Right lobe of liver (tissue), 6 donors: ENCODE results near the gene CTXN2. TPM values are rescaled to one million over a fixed set of nuclear protein-coding genes. Genes with fewer than 3 reads are reported as not detected.

Experiments used
- ATAC-seq, 4 donors: fragments of 200-7000 bp; cut with Tn5 transposase; one replicate each; pipeline ENCODE4 v1.9.1; 2020; ENCODE audit warnings: mild to moderate bottlenecking in 4 of 4, moderate library complexity in 4 of 4
- DNase-seq, 3 donors: peaks; one replicate each; pipeline ENCODE4 v3.0.0-alpha.2; 2020
- H3K27ac ChIP-seq, 3 donors: fragments of 200-600 bp; one replicate each; pipeline ENCODE4 v1.8.0; 2022
- H3K27me3 ChIP-seq, 2 donors: fragments of 200-600 bp; one replicate each; pipeline ENCODE4 v1.8.0; 2022
- H3K36me3 ChIP-seq, 4 donors: fragments of 200-600 bp; sonication (generic) in 1 of 4; one replicate each; pipeline versions ENCODE4 v1.5.1 to v1.8.0; 2017 to 2022; ENCODE audit warnings: control low read depth in 1 of 4
- H3K4me1 ChIP-seq, 4 donors: fragments of 200-600 bp; sonication (generic) in 1 of 4; one replicate each; pipeline versions ENCODE4 v1.5.1 to v1.8.0; 2017 to 2022; ENCODE audit warnings: control low read depth in 1 of 4
- H3K4me3 ChIP-seq, 3 donors: fragments of 200-600 bp; one replicate each; pipeline ENCODE4 v1.8.0; 2022
- H3K9me3 ChIP-seq, 4 donors: fragments of 200-600 bp; sonication (generic) in 1 of 4; one replicate each; pipeline versions ENCODE4 v1.5.1 to v1.8.0; 2017 to 2022; ENCODE audit warnings: control low read depth in 1 of 4
- CTCF ChIP-seq, 4 donors: fragments of 200-600 bp in 3 of 4; fragments of 450-650 bp in 1 of 4; IDR thresholded peaks; one replicate each; pipeline versions ENCODE4 v1.5.1 to v1.8.0; 2016 to 2022; ENCODE audit warnings: antibody characterized with exemption in 4 of 4, mild to moderate bottlenecking in 2 of 4
- POLR2A ChIP-seq: fragments of 450-650 bp; IDR thresholded peaks from one replicate; pipeline ENCODE4 v1.6.1; 2017; ENCODE audit warnings: antibody characterized with exemption, mild to moderate bottlenecking
- WGBS: methylation state at CpG from one replicate; pipeline ENCODE4 v1.1.6; 2018; ENCODE audit warnings: low coverage, low lambda C conversion rate; ENCODE audit not compliant: insufficient coverage; ENCODE audit errors: missing lambda C conversion rate; 5-methylcytosine and 5-hydroxymethylcytosine counted together
- intact Hi-C, 2 donors: fragments of 100-400 bp; cut with DNase I; formaldehyde crosslinking; loops; one replicate each; pipeline versions ENCODE4 v1.11.2 to v1.14.1; 2022
- total RNA-seq, 6 experiments: library from RNA; depleted of rRNA in 2 of 6; stranded (reverse); fragments of >200 nt in 2 of 6; fragmentation: NEBNext Ultra II Directional in 3 of 6; extraction: Animal tissue kit (Norgen Biotek cat#: 25700) in 3 of 6; gene quantifications; one replicate each; pipeline versions ENCODE4 v1.1.0 to v1.2.4, GENCODE V29; 2016 to 2023
- donor health status: DM: no; HTN: yes; CAD: no.
- donor health status: DM: no; HTN: no; CAD: no.
- donor health status: DM: no; HTN: no; CAD: no.
- donor health status: DM: no; HTN: yes; CAD: no.
- donor health status: DM: no; HTN: yes; CAD: no.

The CTXN2 gene
- total RNA-seq, 6 experiments from 2014 or later = not detected

DNA sequence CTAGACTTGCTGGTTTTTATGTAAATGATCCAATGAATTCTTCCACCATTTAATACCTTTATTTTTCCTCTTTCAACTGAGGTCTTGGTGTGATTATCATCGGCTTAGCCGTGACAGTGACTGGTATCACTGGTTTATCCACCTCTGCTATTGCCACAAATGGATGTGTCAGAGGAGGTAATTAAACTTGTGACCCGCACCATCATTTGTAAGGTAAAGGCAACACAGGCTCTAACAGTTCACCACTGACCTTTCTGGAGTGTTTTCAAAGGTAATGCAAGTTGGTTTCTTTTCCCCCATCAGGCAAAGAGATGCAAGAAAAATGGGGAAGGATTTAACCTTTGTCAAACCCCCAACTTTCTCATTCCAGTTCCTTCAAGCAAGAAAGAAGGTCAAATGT, 34.3 kb downstream of the CTXN2 start:
- intact Hi-C loops = no loop called here
- ATAC-seq (no peak), DNase-seq (no peak)

DNA sequence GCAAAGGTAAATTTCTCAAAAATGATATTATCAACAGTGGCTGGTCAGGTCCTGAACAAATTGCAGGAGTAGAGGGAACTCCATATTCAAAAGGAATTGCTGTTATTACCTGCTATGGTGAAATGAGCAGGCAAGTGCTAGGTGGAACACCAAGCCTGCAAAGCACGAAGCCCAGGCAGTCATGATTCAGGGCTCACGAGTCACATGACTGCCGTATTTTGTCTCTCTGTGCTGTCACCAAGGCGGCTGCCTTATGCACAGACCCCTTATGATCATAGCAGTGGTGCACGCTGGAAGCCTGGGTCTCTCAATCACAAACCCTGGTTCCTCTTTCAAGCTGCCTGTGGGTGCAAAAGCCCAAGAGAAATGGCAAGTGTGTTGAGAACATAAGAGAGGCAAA, 39.0 kb downstream of the CTXN2 start:
- no peak for DNase-seq
- ATAC-seq = no peak
- Histone ChIP-seq H3K9me3 (no peaks in the 10 kb centered on the region), H3K27me3 (no peaks in the 10 kb centered on the region), H3K4me1 (no peaks in the 10 kb centered on the region), H3K4me3 (no peak overlapping the region), H3K36me3 (no peaks in the 10 kb centered on the region), H3K27ac (no peak overlapping the region)
- intact Hi-C loops = no loop called here
- 39% methylated on average over 3 of the region's 5 CpGs for WGBS
- TF ChIP-seq POLR2A (no peak), CTCF (IDR thresholded peaks at IDR 0.05) (no peak)

More for the DNA sequence above, 34.3 kb downstream of the CTXN2 start:
- no peaks in the 10 kb centered on the region for H3K4me1 ChIP-seq
- TF ChIP-seq POLR2A = no peak
- no peak for TF ChIP-seq CTCF (IDR thresholded peaks at IDR 0.05)
- no peaks in the 10 kb centered on the region for H3K36me3 ChIP-seq
- H3K27ac ChIP-seq = no peak overlapping the region
- no peaks in the 10 kb centered on the region for H3K9me3 ChIP-seq
- 62% methylated on average over 3 of the region's 3 CpGs for WGBS
- H3K27me3 ChIP-seq = no peaks in the 10 kb centered on the region
- H3K4me3 ChIP-seq = no peak overlapping the region

- no peaks in the 10 kb centered on the region for H3K27me3 ChIP-seq
- DNase-seq (no peak), ATAC-seq (no peak)
- H3K27ac ChIP-seq = no peak overlapping the region
- no peaks in the 10 kb centered on the region for H3K36me3 ChIP-seq
- no peak overlapping the region for H3K4me3 ChIP-seq
- H3K4me1 ChIP-seq = no peaks in the 10 kb centered on the region
- no peaks in the 10 kb centered on the region for H3K9me3 ChIP-seq
- intact Hi-C loops = no loop called here
- TF ChIP-seq CTCF (IDR thresholded peaks at IDR 0.05) (no peak), POLR2A (no peak)
Measured at GRCh38 chr15:48233246-48233645, 41.8 kb downstream of the CTXN2 start.

DNA sequence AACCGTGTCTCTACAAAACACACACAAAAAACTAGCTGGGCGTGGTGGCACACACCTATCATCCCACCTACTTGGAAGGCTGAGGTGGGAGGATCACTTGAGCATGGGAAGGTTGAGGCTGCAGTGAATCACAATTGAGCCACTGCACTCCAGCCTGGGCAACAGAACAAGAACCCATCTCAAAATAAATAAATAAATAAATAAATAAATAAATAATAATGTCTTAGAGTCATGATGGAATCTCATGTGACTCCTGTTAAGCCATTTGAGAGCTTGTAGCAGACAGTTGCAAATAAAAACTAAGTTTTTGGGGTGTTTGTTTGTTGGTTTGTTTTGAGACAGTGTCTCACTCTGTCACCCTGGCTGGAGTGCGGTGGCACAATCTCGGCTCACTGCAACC, 47.9 kb downstream of the CTXN2 start:
- TF ChIP-seq CTCF (IDR thresholded peaks at IDR 0.05) = no peak
- no peak for TF ChIP-seq POLR2A
- no peak overlapping the region for H3K4me3 ChIP-seq
- WGBS = 83% methylated on average over 4 of the region's 4 CpGs
- ATAC-seq (no peak), DNase-seq (no peak)
- H3K27ac ChIP-seq = no peak overlapping the region
- no peaks in the 10 kb centered on the region for H3K27me3 ChIP-seq
- H3K36me3 ChIP-seq = no peaks in the 10 kb centered on the region
- no peaks in the 10 kb centered on the region for H3K4me1 ChIP-seq
- intact Hi-C loops = no loop called here
- H3K9me3 ChIP-seq = no peaks in the 10 kb centered on the region

- H3K9me3 ChIP-seq = no peaks in the 10 kb centered on the region
Measured at GRCh38 chr15:48242015-48242414, 50.5 kb downstream of the CTXN2 start.

More at GRCh38 chr15:48242015-48242414, 50.5 kb downstream of the CTXN2 start:
- H3K36me3 ChIP-seq = no peaks in the 10 kb centered on the region
- DNase-seq (no peak), ATAC-seq (no peak)
- H3K27me3 ChIP-seq = no peaks in the 10 kb centered on the region
- intact Hi-C loops = no loop called here
- no peak overlapping the region for H3K4me3 ChIP-seq
- H3K4me1 ChIP-seq = no peaks in the 10 kb centered on the region
- TF ChIP-seq POLR2A (no peak), CTCF (IDR thresholded peaks at IDR 0.05) (no peak)
- no peak overlapping the region for H3K27ac ChIP-seq
